ENCODE results near the gene EYS. TPM values are rescaled to one million over a fixed set of nuclear protein-coding genes. Genes with fewer than 3 reads are reported as not detected.

Gene EYS
- total RNA-seq, 1 donor from 2014 or later, result not detected

DNA sequence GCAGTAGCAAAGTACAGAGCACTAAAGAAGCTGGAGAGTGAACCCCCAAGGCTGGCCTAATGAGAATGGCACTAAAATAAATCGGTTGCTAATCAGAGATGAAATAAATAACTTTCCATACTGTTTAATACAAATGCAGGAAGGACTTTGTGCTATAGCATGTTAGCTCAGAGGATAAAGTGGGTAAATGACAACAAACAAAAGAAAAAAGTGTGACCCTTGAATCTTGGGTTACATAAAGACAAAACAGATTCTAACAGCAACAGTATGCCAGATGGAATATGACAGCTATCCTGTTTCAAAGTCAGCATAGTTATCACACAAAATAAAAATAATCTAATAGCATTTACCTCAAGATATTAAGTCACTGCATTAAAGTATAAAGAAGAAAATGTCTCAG lies 1448.7 kb downstream of the EYS start:
- no peak for TF ChIP-seq CTCF (IDR thresholded peaks at IDR 0.05)
- ATAC-seq (no peak), DNase-seq (no peak)
- Histone ChIP-seq H3K4me1 (no peaks in the 10 kb centered on the region), H3K27me3 (ENCODE audit: low read depth) (no peaks in the 10 kb centered on the region), H3K36me3 (no peaks in the 10 kb centered on the region), H3K9me3 (no peaks in the 10 kb centered on the region), H3K4me3 (no peak overlapping the region), H3K27ac (no peak overlapping the region)
- intact Hi-C loops (cut with DNase I), result no loop called here

DNA sequence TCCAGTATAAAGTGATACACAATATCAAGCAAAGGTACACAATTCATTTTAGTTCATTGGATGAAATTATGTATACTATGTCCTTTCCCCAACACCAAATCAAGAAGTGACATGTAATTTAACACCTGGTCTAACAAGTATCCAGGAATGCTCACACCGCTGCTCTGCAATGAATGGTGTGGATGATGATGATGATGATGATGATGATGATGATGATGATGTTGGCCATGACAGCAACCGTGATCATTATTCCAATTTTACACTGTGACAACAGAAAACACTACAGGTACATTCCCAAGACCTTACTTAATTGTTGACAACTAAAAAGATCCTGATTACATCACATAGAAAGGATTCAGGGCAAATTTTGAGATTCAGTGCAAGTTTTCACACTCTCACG lies 1449.4 kb downstream of the EYS start:
- Histone ChIP-seq H3K4me3 (no peak overlapping the region), H3K4me1 (no peaks in the 10 kb centered on the region), H3K36me3 (no peaks in the 10 kb centered on the region), H3K27ac (no peak overlapping the region), H3K9me3 (no peaks in the 10 kb centered on the region), H3K27me3 (ENCODE audit: low read depth) (no peaks in the 10 kb centered on the region)
- intact Hi-C loops (cut with DNase I), result no loop called here
- no peak for DNase-seq
- no peak for ATAC-seq
- no peak for TF ChIP-seq CTCF (IDR thresholded peaks at IDR 0.05)

GRCh38 chr6:64256483-64256882 lies 1450.5 kb downstream of the EYS start:
- H3K27ac ChIP-seq, result no peak overlapping the region

DNA sequence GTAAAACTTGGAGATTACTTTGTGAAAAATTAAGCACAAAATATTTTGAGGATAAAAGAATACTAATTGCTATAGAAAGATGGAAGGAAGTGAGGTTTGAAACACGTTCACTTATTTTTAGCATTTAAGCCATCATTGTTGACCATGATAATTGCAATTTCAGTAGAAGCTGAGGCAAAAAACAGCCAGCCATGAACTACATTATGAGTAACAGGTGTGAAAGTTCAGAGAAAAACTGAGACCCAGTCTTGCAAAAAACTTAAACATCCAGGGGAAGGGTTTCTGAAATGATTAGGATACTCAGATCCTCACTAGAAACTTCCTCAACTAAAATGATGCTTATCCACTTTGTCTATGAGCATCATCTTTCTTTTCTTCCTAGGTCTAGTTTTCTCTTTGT lies 1452.0 kb downstream of the EYS start:
- Histone ChIP-seq H3K27ac (no peak overlapping the region), H3K4me3 (no peak overlapping the region), H3K27me3 (ENCODE audit: low read depth) (no peaks in the 10 kb centered on the region), H3K9me3 (no peaks in the 10 kb centered on the region), H3K36me3 (no peaks in the 10 kb centered on the region), H3K4me1 (no peaks in the 10 kb centered on the region)
- DNase-seq (no peak), ATAC-seq (no peak)
- TF ChIP-seq CTCF (IDR thresholded peaks at IDR 0.05), result no peak
- intact Hi-C loops (cut with DNase I), result no loop called here

More at GRCh38 chr6:64256483-64256882, 1450.5 kb downstream of the EYS start:
- DNase-seq (no peak), ATAC-seq (no peak)
- H3K4me3 ChIP-seq, result no peak overlapping the region
- intact Hi-C loops (cut with DNase I), result no loop called here
- H3K27me3 ChIP-seq (ENCODE audit: low read depth), result no peaks in the 10 kb centered on the region
- TF ChIP-seq CTCF (IDR thresholded peaks at IDR 0.05), result no peak
- H3K4me1 ChIP-seq, result no peaks in the 10 kb centered on the region
- no peaks in the 10 kb centered on the region for H3K9me3 ChIP-seq
- no peaks in the 10 kb centered on the region for H3K36me3 ChIP-seq

DNA sequence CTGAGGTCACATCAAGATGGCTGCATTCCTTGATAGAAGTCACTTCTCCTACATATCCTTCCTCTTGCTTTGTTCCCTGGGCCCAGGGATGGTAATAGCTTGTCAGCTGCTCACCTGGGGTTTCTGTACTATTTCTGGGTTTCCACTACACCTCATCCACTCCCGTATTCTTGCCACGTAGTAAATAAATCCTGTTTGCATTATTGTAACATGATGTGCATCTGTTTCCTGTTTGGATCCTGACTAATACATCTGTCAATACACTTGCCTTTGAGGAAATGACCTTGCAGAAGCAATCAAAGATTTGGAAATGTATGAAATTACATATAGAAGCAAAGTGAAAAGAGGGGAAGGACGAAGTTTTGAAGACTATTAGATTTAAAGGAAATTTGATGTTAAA lies 1452.5 kb downstream of the EYS start:
- no peak overlapping the region for H3K4me3 ChIP-seq
- no peak for DNase-seq
- no peak for TF ChIP-seq CTCF (IDR thresholded peaks at IDR 0.05)
- no peak for ATAC-seq
- intact Hi-C loops (cut with DNase I), result no loop called here
- H3K4me1 ChIP-seq, result no peaks in the 10 kb centered on the region
- no peaks in the 10 kb centered on the region for H3K27me3 ChIP-seq (ENCODE audit: low read depth)
- H3K9me3 ChIP-seq, result no peaks in the 10 kb centered on the region
- no peaks in the 10 kb centered on the region for H3K36me3 ChIP-seq
- no peak overlapping the region for H3K27ac ChIP-seq

DNA sequence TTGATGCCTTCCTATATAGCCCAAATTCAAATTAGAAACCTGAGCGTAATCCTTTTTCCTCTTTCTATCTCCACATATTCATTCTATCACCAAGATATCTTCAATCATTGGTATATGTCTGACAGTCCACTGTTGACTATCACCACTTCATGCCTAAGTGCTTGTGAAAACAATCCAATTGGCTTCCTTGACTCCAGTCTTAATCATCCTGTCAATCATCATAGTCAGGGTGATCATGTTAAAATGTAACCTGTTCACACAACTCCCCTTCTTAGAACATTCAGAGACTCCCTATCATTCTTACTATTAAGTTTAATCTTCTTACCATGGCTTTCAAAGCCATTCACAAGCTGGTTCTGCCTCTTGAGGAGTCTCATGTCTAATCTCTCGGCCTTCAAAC lies 1454.8 kb downstream of the EYS start:
- Histone ChIP-seq H3K4me1 (no peaks in the 10 kb centered on the region), H3K9me3 (no peaks in the 10 kb centered on the region), H3K36me3 (no peaks in the 10 kb centered on the region), H3K27me3 (ENCODE audit: low read depth) (no peaks in the 10 kb centered on the region), H3K27ac (no peak overlapping the region), H3K4me3 (no peak overlapping the region)
- DNase-seq, result no peak
- no peak for TF ChIP-seq CTCF (IDR thresholded peaks at IDR 0.05)
- ATAC-seq, result no peak
- intact Hi-C loops (cut with DNase I), result no loop called here
